Measurements from ENCODE around the gene ABHD18.
"Not testable (repeated sequence)": the region's sequence is repeated elsewhere in the genome, so short reads cannot be mapped to it uniquely, and the experiment has no call there.

ABHD18 gene

GRCh38 chr4:127995776-127996175, 30.6 kb downstream of the ABHD18 start:
- DNase-seq: no peak

- not testable (repeated sequence) for DNase-seq
Observed at GRCh38 chr4:127996521-127996920, 31.3 kb downstream of the ABHD18 start.

GRCh38 chr4:127997534-127998388, 32.6 kb downstream of the ABHD18 start:
- no peak for DNase-seq

- DNase-seq: no peak
Observed at GRCh38 chr4:128006592-128006991, 41.4 kb downstream of the ABHD18 start.

DNA sequence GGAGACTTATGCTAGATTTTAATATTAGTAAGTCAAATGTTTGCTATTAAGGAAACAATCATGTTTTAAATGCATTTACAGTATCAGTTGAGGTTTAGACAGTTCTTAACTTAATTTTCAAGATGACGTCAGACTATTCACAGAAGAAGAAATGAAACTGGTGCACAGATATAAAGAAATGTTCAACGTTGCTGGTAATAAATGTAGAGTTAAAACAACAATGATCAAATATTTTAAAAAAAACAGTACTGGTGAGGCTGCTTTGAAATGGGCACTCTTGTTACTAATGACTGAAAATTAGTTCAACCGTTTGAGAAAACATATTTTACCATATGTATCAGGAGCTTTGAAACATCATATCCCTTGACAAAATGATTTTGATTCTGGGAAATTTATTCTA, 44.2 kb downstream of the ABHD18 start:
- no peak for DNase-seq

GRCh38 chr4:128025319-128025718, 60.1 kb downstream of the ABHD18 start:
- no peak for DNase-seq

DNA sequence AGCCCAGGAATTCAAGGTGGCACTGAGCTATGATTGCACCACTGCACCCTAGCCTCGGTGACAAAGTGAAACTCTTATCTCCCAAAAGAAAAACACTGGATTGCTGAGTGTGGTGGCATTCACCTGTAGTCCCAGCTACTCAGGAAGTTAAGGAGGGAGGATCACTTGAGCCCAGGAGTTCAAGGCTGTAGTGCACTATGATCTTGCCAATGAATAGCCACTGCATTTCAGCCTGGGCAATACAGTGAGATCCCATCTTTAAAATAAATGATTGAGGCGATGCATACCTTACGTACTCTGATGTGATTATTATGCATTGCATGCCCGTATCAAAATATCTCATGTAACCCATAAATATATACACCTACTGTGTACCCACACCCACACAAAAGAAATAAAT, 64.7 kb downstream of the ABHD18 start:
- no peak for DNase-seq

GRCh38 chr4:128031756-128032384, 66.7 kb downstream of the ABHD18 start:
- DNase-seq: no peak

GRCh38 chr4:128039568-128039967, 74.4 kb downstream of the ABHD18 start:
- DNase-seq: no peak

GRCh38 chr4:128047019-128047418, 81.8 kb downstream of the ABHD18 start:
- not testable (repeated sequence) for DNase-seq

DNA sequence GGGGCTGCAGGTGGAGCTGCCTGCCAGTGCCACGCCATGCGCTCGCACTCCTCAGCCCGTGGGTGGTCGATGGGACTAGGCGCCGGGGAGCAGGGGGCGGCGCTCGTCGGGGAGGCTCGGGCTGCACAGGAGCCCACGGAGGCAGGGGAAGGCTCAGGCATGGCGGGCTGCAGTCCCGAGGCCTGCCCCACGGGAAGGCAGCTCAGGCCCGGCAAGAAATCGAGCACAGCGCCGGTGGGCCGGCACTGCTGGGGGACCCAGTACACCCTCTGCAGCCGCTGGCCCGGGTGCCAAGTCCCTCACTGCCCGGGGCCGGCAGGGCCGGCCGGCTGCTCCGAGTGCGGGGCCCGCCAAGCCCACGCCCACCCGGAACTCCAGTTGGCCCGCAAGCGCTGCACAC, 82.3 kb downstream of the ABHD18 start:
- DNase-seq: not testable (repeated sequence)

DNA sequence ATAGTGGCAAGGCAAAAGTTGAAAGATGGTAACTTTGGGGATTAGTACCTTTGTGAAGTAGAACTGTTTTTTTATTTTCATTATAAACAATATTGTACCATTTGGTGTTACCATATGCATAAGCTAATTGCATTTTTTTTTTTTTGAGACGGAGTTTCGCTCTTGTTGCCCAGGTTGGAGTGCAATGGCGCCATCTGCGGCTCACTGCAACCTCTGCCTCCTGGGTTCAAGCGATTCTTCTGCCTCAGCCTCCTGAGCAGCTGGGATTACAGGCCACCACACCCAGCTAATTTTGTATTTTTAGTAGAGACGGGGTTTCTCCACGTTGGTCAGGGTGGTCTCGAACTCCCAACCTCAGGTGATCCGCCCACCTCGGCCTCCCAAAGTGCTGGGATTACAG, 86.0 kb downstream of the ABHD18 start:
- not testable (repeated sequence) for DNase-seq

GRCh38 chr4:128054907-128055306, 89.7 kb downstream of the ABHD18 start:
- DNase-seq: not testable (repeated sequence)

- DNase-seq: not testable (repeated sequence)
Observed at GRCh38 chr4:128055441-128056206, 90.4 kb downstream of the ABHD18 start.

DNA sequence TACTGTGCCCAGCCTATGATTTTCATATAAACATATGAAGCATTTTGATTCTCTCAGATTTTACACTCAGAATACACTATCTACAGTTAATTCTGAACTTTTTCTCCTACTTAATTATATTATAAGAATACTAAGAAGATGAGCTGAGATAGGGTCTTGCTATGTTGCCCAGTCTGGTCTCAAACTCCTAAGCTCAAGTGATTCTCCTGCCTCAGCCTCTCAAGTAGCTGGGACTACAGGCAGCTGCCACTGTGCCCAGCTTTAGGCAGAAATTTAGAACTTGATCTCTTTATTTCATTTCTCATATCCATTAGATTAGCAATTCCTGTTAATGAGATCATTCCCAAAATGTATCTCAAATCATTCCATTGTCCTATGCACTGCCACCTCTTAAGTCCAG, 91.2 kb downstream of the ABHD18 start:
- DNase-seq: no peak

DNA sequence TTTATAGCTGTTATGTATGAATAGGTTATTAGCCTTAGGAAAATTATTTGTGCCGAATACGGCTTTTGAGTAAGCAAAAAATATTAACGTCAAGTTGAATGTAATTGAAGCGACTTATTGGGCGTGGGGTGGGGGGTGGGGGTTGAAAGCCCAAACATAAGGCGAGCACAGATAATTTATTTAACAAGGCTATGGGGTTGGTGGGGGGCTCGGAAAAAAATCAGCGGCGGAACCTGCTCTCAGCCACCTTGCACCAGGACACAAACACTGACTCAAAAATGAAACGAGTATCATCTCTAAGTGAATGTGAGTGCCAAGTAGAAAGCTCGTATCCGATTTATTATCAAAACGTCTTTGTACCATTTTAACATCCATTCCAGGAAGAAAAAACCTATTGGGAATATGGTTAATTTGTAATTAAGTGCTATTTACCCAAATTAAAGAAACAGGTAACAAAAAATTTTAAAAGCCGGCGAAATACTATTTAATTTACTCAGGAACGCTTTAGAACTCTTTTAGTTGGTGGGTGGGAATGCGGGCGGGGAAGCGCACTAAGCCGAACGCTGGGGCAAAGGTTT, 95.0 kb downstream of the ABHD18 start:
- no peak for DNase-seq

DNA sequence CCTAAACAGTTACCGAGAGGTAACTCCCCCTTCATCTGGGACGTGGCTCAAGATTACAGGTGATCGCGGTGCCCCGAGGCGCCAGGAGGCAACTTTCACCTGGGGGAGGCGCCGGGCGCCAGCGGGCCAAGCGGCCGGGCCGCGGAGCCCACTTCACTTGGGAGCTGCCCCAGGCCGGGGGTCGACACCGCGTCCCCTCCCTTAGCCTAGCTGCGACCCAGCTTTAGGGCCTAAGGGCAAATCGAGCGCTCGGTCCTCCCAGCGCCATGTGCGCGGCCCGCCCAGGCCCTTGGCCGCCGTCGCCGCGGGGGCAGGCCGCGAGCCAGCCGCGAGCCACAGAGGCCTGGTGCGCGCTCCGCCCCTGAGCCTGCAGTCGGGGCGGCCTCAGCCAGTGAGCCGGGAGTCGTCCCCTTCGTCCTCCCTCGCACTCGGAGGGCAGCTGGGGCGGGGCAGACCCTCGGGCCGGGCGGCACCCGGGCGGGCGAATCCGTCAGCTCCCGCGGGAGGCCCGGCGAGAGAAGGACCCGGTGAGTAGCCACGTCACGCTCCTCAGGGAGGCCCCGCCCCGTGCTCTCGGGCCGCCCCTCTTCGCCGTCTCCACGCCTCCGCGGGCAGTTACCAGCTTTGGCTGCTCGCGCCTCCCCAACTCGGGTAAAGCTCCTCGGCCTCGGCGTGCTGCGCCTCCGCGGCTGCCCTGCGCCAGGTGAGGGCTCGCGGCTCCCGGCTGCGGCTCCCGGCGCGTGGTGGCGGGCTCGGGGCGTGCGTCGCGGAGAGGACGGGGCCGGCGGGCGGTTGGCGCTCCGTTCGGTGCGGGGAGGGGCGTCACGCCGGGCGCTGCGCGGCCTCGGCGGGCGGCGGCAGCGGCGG, 95.7 kb downstream of the ABHD18 start, which contains the start of gene LARP1B:
Gene LARP1B (plus strand): TSS at position 614 of the 867 bp plus-strand sequence. CDS start 13,640 bp downstream, outside the sequence.
- DNase-seq: no peak

GRCh38 chr4:128061566-128062536, 96.6 kb downstream of the ABHD18 start:
- DNase-seq: peak; percentile 21

DNA sequence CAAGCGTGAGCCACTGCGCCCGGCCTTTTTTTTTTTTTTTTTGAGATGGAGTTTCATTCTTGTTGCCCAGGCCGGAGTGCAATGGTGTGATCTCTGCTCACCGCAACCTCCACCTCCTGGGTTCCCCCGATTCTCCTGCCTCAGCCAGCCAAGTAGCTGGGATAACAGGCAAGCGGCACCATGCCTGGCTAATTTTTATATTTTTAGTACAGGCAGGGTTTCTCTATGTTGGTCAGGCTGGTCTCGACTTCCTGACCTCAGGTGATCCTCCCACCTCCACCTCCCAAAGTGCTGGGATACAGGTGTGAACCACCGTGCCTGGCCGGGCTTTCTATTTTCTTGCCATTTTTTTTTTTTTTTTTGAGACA, 101.2 kb downstream of the ABHD18 start:
- DNase-seq: not testable (repeated sequence)

DNA sequence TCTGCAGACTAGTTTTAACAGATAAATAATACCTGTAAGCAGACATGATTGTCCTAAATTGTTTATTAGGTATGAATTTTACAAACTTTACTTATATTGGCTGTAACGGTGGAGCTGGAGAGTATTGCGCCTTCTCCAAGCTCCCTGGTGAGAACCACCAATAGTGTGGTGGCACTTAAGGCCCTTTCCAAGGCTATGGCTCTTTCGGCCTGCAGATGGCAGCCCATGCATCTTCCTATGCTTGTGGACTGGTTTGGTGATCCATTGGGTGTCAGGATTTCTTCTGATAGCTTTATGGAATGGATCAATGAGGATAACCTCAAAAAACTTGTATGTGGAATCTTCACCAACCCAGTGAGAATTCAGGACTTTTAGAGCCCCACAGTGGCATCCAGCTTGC, 103.7 kb downstream of the ABHD18 start:
- DNase-seq: no peak

- DNase-seq: no peak
Observed at GRCh38 chr4:128076464-128076863, 111.3 kb downstream of the ABHD18 start.

All from NCI-H524 treated with DMSO at 0.1 percent for 48 hours (cell line).